ENCODE data around the gene BRAP.
"Not testable (repeated sequence)": the region's sequence is repeated elsewhere in the genome, so short reads cannot be mapped to it uniquely, and the experiment has no call there.

The BRAP gene

GRCh38 chr12:111673503-111673902, 12.3 kb downstream of the BRAP start:
- no peak for DNase-seq

- peak; percentile 19 for DNase-seq
Observed at GRCh38 chr12:111672822-111673381, 12.9 kb downstream of the BRAP start.

DNA sequence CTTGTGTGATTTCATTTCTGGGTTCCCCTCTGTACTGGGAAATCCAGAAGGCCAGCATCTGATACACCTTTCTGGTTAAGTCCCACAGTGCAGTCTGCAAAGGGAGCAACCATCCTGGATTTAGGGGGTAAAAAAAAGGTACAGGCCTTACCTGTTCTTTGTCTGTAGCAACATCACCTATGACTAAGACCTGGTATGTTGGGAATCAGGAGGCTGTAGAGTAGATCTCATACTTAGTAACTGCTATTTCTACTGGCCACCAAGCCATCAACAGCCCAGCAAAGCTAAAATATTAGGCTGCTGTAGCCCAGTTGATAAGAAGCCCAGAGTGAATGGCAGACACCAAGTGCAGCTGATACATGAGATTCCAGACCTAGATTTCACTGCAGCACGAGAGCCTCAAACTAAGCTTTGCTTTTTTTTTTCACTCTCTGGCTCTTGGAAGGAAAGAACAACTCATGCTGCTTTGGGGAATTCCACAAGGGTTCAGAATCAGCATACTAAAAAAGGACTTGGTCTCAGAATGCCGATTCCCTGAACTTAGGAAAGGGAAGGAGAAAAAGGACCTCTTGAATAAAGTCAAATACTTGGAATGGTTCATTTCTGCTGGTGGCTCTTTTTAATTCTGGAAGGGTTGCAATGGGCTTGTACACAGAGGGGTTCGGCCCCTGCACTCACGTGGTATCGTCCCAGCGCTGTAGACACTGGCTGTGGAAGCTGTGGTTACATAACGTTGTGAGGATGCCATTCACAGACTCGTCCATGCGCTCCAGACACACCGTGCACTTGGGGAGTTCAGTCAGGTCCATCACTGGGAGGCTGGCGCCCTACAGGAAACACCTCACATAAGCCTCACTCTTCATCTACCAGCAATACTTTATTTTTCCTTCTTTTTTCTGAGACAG, 20.5 kb downstream of the BRAP start:
- no peak for DNase-seq

DNA sequence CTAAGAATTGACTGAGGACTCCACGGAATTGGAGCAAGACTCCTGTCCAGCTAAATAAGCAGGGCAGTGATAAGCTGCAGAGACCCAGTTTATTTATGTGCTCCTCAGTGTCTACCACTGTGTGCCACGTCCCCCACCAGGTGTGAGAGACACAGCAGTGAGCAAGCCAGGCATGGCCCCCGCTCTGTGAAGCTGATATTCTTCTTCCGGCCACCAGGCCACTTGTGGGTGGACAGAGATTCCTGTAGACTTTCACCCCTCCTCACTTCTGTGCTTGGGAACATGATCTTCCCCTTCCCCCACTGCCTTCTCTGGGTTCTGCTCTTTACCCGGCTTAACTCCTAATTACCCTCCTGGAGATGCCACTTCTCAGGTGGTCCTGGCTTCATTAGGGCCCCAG, 21.3 kb downstream of the BRAP start:
- DNase-seq = no peak

DNA sequence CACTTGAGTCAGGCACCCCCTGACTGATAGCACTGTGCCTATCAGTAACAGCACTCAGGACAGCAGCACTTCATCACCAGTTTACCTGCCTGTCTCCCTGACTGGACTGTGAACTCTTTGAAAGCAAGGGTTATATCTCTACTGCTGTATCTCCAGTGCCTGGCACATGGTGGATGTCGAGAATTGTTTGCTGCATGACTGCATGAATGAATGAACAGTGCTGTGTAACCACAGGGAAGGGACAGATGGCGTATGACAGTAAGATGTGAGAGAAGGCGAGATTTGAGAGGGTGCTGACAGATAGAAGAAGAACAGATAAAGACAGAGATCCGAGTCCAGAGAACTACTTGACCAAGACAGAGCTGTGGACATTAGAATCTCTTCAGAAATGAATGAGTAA, 29.7 kb downstream of the BRAP start:
- no peak for DNase-seq

GRCh38 chr12:111655356-111655755, 30.4 kb downstream of the BRAP start:
- DNase-seq = no peak

DNA sequence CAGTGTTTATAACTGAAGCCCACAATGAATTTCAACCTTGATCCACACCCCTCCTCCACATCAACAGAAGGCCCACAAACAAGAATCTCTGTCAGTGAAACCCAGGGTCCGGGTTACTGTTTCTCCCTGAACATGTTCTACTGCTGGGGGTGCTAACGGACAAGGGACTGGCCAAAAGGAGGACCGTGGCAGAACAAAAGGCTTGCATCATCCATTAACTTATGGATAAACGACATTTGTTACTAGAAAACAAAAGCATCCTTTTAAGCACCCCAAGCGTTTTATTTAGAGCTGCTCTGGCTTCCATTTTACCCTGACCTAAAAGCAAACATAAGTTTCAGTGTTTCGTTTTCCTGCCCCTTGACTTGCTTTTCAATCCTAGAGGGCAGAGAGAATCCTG, 32.2 kb downstream of the BRAP start:
- no peak for DNase-seq

GRCh38 chr12:111652530-111652929, 33.2 kb downstream of the BRAP start:
- not testable (repeated sequence) for DNase-seq

- no peak for DNase-seq
Observed at GRCh38 chr12:111650912-111651311, 34.8 kb downstream of the BRAP start.

- no peak for DNase-seq
Observed at GRCh38 chr12:111645433-111645832, 40.3 kb downstream of the BRAP start.

DNA sequence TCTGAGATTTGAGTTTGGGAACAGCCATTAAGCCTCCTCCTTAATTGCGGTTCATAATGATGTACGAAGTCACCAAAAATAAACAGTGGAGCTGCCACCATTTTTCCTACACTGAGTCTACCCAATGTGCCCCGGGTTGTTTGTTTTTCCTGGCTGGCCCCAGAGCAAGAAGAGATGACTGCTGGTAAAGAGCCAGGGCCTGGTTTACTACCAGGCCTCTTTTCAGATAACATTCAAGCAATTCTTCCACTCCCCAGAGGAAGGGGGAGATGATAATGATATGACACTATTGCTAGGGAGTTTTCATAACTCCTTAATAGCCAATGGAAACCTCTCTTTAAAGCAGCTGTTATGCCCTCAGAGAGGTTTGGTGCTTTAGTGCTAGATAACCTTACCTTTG, 42.3 kb downstream of the BRAP start:
- peak; percentile 61 for DNase-seq

- no peak for DNase-seq
Observed at GRCh38 chr12:111642681-111643426, 42.9 kb downstream of the BRAP start.

- no peak for DNase-seq
Observed at GRCh38 chr12:111640506-111640905, 45.2 kb downstream of the BRAP start.

GRCh38 chr12:111638556-111638955, 47.2 kb downstream of the BRAP start:
- no peak for DNase-seq

DNA sequence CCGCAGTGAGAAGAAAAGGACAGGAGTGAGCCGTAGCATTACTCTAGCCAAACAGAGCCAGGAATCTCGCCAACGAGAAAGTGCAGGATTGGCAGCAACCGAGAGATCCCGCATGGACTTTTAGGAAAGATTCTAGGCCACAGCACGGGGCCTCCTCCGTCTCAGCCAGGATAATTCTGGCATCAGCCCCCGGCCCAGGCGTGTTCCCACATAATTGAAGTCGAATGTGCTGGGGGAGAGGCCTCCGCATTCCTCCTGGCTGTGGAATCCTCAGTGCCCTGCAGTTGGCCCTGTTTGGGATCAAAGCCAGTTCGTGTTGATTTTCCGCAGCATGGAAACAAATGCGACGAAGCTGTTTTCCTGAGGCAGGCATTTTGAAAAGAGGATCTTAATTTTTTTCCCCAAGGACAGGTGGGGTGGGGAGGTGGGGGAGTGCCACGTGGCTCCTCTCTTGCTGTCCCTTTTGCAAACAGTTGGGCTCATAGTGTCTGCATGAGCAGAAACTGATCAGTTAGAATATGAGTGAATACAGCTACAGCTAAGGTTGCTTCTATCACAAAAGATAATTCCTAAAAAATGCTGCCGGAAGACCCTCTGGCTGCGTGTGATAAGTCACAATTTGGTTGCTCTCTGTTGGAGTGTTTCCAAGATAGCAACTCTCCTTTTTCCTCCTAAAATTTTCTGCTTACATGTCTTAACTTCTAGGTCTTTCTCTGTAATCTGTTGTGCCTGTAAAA, 49.4 kb downstream of the BRAP start:
- no peak for DNase-seq

DNA sequence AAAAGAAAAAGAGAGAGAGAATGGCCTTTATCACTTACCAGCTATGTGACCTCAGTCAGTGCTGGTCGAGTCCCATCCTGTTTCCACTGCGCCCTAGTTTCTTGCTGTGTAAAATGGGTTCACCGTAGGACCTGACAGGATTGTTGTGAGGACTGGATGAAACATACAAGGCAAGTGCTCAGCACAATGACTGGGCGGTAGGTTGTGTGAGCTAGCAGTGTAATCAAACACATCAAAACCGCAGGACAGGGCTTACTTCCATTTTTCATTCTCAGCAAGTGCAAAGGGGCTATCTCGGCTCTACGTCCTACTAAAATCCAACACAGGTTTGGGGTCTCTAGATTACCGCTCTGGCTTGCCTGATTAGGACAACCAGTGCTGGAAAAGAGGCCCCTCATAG, 50.2 kb downstream of the BRAP start:
- no peak for DNase-seq

DNA sequence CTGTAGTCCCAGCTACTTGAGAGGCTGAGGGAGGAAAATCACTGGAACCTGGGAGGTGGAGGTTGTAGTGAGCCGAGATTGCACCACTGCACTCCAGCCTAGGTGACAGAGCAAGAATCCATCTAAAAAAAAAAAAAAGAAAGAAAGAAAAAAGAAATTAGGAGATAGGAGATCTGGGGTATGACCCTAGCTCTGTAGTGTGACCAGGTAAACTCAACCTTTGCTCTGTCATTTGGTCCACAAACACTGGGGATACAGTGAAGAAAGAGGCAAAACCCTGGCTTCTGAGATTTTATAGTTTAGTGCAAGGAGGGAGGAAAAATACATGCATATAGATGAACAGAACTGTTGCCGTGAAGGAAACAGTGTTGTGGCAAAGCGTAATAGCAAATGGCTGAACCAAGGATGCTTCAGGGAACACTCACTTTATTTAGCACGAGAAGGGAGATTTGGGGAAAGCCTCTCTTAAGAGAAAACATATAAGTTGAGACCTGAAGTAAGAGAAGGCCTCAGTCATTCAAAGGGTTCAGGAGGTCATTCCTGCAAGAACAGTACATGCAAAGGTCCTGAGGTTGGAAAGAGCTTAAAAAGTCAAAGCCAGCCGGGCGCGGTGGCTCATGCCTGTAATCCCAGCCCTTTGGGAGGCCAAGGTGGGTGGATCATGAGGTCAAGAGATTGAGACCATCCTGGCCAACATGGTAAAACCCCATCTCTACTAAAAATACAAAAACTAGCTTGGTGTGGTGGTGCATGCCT, 57.1 kb downstream of the BRAP start:
- no peak for DNase-seq

DNA sequence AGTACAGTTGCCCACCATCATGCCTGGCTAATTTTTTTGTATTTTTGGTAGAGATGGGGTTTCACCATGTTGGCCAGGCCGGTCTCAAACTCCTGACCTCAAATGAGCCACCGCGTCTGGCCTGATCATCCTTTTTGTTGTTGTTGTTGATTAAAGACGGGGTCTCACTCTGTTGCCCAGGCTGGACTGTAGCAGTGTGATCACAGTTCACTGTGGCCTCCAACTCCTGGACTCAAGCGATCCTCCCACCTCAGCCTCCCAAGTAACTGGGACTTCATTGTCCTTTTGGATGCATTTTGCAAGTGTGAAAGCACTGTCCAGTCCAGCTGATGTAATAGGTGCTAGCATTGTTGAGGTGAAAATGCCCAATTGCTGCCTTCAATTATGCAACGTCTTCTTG, 59.5 kb downstream of the BRAP start:
- DNase-seq = no peak

- DNase-seq = no peak
Observed at GRCh38 chr12:111624540-111624939, 61.2 kb downstream of the BRAP start.

DNA sequence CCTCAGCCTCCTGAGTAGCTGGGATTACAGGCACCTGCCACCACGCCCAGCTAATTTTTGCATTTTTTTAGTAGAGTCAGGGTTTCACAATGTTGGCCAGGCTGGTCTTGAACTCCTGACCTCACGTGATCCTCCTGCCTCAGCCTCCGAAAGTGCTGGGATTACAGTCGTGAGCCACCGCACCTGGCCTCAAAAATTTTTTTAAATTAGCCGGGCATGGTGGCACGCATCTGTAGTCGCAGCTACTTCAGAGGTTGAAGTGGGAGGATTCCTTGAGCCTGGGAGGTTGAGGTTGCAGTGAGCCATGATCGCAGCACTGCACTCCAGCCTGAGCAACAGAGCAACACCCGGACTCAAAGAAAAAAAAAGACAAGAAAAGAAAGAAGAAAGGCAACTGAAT, 67.9 kb downstream of the BRAP start:
- not testable (repeated sequence) for DNase-seq

DNA sequence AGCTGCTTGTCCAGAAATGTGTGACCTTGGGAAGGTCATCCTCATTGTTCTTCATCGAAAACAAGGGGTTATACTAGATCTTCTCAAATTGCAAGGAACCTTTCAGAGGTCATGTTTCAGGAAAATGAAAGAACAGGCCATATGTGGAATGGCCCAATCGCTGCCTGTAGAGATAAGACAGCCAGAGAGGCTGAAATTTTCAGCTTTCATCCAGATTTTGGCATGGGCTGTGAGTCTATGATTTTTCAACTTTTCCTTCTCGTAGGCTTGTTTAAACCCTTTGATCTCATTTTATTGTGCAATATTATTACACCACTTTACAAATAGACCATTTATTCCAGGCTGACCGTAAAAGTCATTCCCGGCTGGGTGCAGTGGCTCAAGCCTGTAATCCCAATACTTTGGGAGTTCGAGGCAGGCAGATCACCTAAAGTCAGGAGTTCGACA, 69.6 kb downstream of the BRAP start:
- no peak for DNase-seq

DNA sequence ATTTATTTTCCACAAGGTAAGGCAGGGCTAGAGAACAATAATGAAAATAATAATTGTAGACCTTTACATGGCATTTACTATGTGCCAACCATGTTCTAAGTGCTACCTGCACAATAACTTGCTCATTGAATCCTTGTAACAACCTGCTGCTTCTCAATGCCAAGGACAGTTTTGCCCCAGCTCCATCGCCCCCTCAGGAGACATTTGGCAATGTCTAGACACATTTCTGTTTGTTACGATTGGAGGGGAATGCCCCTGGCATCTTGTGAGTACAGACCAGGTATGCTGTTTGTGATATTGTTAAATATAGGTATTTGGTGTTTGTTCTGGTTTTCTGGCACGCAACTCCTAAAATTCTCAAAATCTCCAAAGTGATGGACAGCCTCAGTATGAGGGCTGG, 78.5 kb downstream of the BRAP start:
- no peak for DNase-seq
